HG03442 (cell line): ENCODE data around the gene EPB41L3.
"Not testable (repeated sequence)": the region's sequence is repeated elsewhere in the genome, so short reads cannot be mapped to it uniquely, and the experiment has no call there.

Experiments used
- ATAC-seq: cut with Tn5 transposase; IDR thresholded peaks from one replicate; pipeline ENCODE4 v1.9.1; 2021; ENCODE audit warnings: mild to moderate bottlenecking, moderate library complexity; ENCODE audit not compliant: unreplicated experiment

The EPB41L3 gene

DNA sequence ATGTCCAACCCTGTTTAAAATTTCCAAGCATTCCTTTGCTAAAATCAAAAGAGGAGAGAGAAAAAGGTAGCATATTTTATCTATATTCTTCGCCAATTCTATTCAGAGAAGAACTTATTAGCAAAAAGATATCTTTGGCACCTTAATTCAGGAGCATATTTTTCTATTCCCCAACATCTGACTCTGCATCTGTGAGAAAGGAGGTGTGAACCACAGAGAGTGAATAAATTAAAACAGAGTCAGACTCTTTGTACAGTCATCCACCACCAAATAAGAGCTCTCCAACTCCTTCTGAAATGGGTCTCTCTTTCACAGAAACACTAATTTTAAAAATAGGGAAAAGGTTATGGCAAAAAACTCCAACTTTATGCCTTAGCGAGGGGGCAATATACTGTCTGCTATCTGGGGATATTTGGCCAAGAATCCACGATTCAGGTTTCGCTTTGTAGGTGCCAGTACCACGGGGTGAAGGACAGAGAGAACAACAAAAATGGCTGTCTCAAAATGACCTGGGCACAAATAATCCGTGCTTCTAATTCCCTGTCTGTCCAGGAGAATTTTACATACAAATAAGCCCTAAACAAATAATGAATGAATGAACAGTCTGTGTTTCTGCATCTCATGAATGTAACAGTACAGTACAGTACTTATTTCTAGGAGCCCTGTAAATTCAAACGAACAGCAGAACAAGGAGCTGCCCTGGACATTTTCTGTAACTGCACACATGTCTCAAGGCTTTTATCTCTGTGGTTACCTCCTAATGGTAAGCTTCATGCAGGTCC, 43.4 kb downstream of the EPB41L3 start:
- no peak for ATAC-seq

DNA sequence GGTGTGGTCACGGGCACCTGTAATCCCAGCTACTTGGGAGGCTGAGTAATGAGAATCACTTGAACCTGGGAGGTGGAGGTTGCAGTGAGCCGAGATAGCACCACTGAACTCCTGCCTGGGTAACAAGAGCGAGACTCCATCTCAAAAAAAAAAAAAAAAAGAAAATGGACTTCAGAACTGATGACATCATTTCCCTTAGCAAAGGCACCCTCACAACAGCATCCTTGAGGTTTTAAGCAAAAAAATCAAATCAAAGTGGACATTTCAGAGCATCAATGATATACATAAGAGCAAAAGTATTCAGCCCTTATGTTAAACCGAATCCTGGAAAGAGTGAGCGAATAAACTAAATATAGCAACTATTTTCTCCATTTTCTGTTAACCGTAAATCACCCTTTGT, 45.3 kb downstream of the EPB41L3 start:
- ATAC-seq: no peak

- no peak for ATAC-seq
Observed at GRCh38 chr18:5496305-5496704, 47.5 kb downstream of the EPB41L3 start.

DNA sequence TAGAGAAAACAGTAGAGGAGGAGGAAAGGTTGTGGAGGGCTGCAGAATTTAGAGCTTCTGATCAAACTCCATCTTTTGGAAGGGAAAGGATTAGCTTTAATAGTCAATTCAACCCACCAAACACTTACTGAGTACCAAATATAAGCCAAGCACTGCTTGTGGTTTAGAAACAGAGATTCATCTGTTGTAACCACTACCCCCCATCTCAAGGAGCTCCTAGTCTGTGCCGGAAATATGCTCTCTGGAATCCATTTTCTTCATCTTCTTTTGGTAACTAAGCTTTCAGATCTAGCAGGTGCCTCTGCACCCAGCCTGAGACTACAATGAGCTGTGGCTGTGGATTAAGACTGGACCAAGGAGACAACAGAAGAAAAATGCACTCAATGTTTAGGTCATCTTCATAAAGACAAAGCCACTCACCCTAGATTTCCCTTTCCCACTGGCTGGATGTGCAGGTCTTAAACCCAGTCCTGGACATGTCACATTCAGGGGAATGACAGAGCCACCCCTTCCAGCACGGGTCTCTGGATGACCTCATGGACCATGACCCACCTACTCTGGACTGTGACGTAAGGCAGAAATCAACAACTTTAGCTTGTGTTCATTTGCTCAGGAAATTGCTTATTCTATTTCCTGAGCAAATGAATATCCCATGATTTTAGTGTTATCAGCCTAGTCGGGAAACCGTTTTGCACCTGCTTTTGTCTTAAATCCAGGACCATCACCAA, 52.9 kb downstream of the EPB41L3 start:
- ATAC-seq: no peak

GRCh38 chr18:5488844-5489243, 55.0 kb downstream of the EPB41L3 start:
- ATAC-seq: no peak

GRCh38 chr18:5488044-5488443, 55.8 kb downstream of the EPB41L3 start:
- not testable (repeated sequence) for ATAC-seq

DNA sequence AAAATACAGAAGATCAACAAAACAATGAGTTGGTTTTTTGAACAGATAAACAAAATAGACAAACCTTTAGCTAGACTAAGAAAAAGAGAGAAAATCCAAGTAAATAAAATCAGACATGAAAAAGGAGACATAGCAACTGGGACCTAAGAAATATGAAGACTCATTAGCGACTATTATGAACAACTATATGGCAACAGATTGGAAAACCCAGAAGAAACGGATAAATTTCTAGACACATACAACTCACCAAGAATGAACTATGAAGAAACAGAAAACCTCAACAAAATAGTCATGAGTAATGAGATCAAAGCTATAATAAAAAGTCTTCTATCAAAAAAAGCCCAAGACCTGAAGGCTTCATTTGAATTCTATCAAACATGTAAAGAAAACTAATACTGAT, 59.3 kb downstream of the EPB41L3 start:
- no peak for ATAC-seq

GRCh38 chr18:5481621-5482020, 62.2 kb downstream of the EPB41L3 start:
- ATAC-seq: no peak

DNA sequence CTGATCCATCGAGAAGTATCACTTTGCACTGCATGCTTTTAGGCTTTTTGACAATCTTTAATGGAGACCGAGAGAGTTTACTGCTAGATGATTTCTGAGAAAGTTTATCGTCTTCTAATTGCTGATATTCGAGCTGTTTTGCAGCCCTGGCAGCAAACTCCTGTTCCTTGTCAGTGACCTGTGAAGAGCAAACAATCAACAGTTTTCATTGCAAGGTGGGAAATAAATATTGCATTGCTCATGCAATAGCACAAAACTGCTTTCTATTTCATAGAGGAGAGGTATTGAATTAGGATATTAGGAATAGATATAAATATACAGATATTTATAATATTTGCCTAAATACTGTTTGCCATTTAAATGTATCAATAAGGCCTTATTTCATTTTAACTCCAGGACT, 65.5 kb downstream of the EPB41L3 start:
- no peak for ATAC-seq

DNA sequence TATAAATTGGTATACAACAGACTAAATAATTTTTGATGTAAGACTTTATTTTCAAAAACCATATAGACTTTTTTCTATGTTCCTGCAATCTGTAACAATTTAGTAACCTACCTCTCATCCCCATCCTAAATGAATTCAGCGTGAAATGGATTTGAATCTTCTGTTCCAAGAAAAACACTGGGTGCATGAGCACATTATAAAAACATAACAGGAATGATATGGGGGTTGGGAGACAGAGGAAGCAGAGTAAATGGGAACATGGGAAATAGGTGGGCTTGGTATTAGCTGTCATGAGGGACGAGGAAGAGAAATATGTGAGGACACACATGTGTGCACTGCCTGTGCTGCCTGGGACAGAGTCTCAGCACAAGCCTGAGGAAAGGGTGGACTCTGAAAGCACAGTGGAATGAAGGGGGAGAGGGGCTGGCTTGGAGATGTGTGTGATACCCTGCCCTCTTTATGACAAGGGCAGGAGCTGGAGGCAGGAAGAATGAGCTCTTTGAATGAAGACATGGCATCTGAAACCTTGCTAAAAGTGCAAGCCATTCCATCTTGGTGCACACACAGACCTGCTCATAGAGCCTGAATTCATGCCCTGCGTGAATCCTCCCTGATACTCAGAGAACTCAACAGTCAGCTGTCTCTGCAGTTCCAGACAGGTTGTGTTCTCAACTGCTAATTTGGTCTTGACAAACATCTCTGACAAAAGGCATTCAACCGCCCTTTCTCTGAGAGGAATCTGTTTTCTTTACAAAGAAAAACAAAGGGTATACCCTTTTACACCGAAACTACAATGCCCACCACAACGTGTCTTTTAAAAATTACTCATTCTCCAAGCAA, 66.6 kb downstream of the EPB41L3 start:
- no peak for ATAC-seq

DNA sequence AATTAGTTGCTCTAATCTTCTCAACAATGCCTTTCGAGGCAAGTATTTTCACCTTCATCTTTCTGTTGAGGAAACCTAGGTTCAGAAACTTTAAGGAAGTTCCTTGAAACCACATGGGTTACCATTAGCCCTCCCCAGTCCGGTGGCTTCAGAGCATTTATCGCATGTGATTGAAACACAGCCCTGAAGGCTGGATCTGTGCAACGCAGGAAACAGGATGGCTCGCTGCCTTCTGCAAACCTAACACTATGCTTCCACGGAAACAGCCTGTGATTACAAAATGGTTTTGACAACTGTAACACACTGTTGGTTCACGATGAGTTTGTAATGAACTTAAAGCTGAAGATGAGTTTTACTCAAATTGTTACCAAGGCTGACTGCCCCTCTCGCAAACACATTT, 68.5 kb downstream of the EPB41L3 start:
- ATAC-seq: no peak

GRCh38 chr18:5469340-5469739, 74.5 kb downstream of the EPB41L3 start:
- ATAC-seq: no peak

GRCh38 chr18:5468394-5468793, 75.4 kb downstream of the EPB41L3 start:
- no peak for ATAC-seq

DNA sequence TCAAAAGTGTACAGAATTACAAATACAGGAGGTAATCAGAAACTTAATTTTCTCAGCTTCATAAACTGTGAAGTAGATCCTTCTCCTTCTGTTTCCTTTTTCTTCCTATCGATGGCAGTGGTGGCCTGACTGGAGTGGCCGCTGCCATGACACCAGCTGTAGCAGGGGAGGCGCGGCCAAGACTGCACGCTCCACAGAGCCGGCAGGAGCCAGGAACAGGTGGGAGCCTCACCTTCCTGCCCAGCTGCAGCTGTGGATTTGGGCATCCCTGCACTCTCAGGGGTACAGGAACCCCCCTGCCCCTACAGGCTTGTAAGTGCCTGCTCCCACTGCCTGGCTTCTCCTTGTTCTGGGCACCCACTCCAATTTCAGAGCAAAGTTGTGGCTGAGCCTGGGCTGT, 76.1 kb downstream of the EPB41L3 start:
- ATAC-seq: no peak

DNA sequence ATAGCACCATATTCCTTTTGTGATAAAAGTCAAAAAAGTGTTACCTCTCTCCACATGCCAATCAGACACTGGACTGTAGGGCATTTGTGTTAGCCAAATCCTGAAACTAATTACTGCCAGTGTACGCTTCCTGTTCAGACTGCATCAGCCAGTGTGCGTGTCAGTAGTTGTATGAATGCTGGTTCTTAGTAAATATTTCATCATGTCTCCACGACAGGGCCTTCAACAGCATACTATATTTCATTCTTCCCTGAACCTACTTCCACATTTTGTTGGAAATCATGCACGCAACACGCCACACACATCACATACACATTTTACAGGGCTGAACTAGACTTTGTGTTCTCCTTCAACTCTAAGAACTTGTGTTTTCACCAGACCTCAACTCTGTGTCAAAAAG, 77.5 kb downstream of the EPB41L3 start:
- ATAC-seq: no peak

DNA sequence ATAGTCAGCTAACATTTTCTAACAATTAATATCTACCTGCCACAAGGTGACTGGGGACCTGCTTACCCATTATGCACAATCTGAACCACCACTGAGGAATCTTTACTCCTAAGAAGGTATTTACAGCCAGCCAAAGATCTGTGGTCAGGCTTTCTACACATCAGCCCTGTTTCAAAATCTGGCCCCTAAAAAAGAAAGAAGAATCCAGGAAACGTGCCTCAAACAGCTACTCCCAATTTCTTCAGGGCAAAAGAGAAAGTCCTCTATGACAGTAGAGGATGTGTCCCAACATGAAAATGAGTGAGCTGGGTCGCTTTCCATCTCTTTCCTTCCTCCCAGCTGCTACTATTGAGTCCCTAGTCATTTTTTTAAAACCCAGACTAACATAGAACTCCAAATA, 79.5 kb downstream of the EPB41L3 start:
- no peak for ATAC-seq

- ATAC-seq: no peak
Observed at GRCh38 chr18:5463831-5464230, 80.0 kb downstream of the EPB41L3 start.

DNA sequence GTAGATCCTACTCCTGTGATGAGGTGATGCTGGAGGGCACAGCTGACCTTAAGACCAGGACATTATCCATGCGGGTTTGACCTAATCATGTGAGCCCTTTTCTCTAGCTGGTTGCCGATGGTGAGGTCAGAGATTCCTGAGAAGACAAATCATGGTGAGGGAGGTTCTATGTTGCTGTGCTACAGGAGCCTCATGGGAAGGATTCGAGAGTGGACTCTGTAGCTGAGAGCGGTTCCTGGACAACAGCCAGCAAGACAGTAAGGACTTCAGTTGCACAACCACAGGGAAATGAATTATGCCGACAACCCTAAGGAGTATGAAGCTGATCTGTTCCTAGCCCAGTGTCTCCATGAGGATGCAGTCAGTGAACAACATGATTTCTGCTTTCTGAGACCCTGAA, 80.4 kb downstream of the EPB41L3 start:
- ATAC-seq: no peak

DNA sequence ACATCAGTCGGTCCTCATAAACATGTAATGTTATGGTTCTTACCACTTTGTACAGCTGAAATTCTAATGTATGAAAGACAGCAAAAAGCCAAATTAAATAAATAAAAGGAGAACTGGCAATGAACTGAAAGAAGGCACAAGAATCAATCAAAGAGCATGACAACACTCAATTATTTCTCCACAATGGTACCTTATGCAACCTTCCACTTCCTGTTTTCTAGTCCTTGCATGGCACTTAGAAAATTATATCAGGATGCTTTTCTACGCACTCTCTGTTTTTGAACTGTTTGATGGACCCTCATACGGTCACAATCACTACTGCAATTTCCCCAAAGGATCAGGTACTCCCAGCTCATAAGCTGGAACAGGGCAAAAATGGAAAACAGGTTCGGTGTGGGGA, 81.6 kb downstream of the EPB41L3 start:
- ATAC-seq: no peak

GRCh38 chr18:5461041-5461440, 82.8 kb downstream of the EPB41L3 start:
- ATAC-seq: no peak

DNA sequence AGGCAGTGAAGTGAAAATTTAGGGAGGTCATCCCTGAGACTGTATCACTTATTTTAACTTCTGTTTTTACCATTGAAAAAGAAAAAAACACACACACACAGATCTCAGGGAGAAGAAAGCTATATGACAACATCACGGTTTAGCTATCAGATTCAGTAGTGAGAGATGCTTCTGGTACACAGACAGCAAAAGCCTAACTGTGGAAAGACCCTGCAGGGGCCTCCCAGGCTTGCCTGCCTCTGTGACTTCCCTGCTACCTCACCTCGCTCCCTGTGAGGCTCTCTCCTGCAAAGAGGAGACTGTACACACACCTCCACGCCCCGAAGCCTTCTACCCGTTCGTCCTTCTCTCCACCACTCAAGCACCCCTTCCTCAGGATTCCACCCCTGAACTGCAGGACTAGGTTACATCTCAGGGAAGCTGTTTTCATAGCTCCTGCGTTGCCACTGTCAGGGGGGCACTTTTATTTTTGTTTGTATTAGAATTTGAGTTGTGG, 86.3 kb downstream of the EPB41L3 start:
- ATAC-seq: no peak
